Fibroblast of peridontal ligament (primary cell): Measurements from ENCODE around the gene RILP.

Source experiments
- DNase-seq: peaks from one replicate; pipeline ENCODE4 v3.0.0-alpha.2; 2010; ENCODE audit errors: extremely low read depth

Gene RILP

DNA sequence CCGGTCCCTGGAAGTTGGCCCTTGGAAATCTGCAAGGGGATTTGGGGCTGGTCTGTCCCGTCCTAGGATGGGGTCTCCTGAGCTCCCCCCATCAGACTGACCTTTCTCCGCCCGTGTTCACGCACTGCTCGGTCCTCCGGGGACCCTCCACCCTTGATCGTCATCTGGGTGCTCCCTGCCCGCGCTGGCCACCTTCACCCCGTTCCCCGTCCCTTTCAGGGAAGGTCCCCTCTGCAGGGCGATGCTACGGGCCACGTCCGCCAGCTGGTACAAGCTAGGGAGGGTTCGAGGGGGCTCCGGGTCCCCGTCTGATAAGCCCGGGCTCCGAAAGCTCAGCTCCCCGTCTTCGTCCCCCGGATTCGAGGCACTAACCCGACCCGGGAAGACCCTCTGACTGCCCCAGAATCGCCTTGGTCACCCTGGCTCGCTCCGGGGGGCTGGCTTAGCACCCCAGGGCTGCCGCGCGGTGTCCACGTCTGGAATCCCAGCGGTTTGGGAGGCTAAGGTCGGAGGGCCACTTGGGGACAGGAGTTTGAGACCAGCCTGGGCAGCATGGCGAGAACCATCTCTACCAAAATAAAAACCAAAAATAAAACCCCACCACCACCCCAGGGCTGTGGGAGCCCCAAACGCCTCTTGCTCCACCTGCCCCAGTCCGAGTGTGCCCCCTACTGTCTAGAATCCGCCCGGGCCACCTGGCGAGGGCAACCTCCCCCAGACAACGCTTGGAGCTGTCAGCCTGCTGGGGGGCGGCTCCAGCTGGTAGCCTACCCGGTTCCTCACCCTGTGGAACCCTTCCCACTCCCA, 20.0 kb downstream of the RILP start:
- peak; percentile 23 for DNase-seq

DNA sequence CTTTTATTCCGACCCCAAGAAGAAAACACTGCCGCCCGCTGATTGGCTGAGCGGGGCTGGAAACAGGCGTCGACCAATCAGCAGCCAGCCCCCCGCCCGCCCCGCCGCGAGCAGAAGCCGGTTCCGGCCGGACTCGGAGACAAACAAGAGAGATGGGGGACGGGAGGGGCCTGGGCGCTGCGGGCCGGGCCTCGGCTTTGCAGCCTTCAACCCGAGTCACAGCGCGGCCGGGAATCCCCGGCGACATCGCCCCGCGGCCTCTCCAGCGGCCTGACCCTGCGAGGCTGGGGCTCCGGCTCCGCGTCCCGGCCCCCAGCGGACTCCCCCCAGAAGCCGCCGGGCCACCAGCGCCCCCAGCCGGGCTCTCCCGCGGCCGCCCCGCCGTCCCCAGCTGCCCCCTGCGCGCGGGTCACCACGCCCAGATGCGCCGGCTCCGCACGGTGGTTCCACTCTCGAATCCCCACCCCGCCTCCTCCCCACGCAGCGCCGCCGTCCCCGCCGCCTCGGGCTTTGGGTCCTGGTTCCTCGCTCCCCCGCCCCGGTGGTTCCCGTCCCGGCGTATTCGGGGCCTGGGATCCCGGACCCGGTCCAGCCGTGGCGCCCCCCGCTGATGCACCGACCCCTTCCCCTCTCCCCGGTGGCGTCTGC, 20.7 kb downstream of the RILP start:
- peak; percentile 86 for DNase-seq

- peak; percentile 57 for DNase-seq
These were observed 21.4 kb downstream of the RILP start, which contains the start of gene SLC43A2 for GRCh38 chr17:1627982-1628855. Gene SLC43A2, minus strand, starts transcription at chr17:1628834. Its CDS starts 960 bp downstream, at chr17:1627874.

DNA sequence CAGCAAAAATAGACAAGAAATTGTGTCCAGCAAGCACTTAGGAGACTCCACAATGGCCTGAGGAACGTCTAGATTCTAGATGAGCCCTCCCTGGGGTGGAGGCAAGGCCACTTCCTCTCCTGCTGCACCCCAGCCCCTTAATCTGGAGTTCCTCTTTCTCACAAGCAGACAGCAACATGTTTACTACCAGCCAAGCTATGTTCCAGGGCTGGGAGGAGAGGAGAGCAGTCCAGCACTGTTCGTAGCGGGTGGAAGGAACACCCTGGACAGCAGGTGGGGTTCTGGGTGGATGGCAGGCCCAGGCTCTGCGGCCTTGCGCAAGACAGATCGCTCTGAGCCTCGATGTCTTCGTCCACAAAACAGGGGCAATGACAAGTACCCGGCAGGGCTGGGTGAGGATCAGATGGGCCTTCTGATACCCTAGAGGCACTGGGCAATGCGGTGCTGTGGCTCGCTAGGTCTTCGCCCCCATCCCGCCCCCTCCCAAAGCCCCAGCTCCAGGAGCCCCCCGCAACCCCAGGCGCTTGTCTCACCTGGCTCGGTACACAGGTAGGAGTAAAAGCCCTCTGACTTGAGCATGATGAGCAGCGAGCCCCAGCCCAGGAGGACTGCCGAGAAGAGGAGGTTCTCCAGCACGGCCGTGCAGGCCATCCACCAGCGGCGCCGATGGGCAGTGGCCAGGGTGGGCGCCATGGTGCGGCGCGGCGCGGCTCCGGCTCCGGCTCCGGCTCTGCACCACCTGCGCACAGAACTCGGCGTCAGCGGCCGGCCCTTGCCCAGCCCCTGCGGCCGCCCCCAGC, 22.3 kb downstream of the RILP start:
- no peak for DNase-seq

- DNase-seq, result peak; percentile 8
These were observed 23.3 kb downstream of the RILP start for GRCh38 chr17:1626333-1626732.

GRCh38 chr17:1625581-1625980, 24.1 kb downstream of the RILP start:
- DNase-seq, result no peak

- no peak for DNase-seq
These were observed 24.6 kb downstream of the RILP start for GRCh38 chr17:1625053-1625452.

DNA sequence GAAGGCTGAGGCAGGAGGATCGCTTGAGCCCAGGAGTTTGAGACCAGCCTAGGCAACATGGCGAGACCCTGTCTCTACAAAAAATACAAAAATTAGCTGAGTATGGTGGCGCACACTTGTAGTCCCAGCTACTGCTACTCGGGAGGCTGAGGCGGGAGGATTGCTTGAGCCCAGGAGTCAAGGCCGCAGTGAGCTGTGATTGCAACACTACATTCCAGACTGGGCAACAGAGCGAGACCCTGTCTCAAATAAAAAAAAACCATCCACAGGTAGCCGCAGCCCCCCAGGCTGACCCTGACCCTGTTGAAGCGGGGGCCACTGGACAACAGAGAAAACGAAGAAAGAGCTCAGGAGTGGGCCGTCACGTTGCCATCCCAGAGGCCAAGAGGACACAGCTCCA, 25.0 kb downstream of the RILP start:
- DNase-seq, result no peak

DNA sequence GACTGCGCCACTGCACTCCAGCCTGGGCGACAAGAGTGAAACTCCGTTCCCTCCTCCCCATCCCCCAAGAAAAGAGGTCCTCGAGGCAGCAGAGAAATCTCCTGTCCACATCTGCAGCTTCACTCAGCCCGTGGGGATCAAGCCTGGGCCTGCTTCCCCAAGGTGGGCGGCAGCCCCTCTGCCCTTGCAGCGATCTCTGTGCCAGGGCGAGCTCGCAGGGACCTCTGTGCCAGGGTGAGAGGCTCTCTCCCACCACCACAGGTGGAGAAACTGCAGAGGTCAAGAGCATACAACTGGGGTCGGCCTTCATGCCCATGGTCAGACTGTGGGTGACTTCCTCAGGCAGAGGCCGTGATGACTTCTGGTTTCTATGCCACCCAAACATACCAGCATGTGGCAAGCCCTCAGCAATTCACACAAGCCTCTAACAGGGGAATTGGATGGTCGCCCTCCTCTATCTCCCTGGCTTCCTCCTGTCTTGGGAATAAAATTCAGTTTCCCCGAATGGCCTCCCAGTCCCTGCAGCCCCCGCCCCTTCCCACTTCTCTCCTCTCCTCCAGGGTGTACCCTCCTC, 26.5 kb downstream of the RILP start:
- DNase-seq, result no peak

- no peak for DNase-seq
These were observed 28.3 kb downstream of the RILP start for GRCh38 chr17:1621273-1621954.

DNA sequence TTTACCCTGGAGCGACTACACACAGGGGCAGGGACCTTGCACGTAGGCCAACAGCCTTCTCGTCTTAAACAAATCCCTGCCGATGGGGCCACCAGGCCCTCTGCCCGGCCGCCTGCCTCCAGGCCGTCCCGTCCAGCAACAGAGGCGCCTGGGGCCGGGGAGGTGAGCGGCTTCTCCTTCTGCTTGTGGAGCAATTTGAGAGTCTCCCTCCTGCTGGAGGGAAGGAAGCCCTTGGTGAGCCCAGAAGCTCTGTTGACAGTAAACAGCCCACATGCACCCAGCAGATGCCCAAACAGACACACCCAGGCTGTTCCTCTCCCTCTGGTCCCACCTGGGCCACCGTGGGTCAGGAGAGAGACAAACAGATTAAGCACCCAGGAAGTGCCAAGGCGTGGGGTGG, 29.2 kb downstream of the RILP start:
- no peak for DNase-seq

DNA sequence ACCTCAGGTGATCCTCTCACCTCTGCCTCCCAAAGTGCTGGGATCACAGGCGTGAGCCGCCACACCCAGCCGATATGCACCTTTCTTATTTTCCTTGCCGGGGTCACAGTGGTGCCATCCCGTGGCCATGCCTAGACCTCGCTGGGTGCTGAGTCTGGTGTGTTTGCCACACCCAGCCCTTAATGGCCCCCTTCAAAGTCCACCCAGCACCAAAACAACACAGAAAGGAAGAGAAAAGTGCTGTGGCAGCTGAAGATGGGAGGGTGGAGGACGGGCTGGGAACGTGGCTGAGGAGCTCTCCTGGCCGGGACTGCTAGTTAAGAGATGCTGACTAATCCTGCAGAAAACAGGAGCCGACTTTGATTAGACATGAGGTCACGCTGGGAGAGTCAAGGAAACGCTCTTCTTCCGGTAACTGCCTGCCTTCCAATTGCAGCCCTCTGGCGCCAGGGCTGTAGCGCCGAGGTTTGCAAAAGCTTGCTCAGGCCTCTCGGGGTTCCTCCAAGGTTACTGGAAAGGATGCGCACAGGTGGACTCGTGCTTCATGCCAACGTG, 32.0 kb downstream of the RILP start:
- peak; percentile 79 for DNase-seq

DNA sequence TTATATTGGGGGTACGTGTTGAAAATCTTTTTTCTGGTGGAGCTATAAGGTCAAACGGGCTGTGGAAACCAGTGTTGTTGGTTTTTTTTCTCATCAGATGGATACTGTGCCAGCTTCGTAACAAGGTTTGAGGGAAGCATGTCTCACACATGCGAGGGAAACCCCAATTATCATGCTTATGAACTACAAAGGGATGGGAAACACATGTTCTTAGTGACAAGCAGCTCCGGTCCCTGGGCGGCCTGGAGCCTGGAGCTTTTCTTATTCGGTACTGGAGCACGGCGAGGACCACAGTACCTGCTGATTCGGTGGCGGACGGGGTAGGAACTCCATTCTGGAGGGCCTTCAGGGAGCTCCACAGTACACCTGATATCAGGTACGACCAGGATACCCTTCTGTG, 33.6 kb downstream of the RILP start:
- DNase-seq, result no peak

DNA sequence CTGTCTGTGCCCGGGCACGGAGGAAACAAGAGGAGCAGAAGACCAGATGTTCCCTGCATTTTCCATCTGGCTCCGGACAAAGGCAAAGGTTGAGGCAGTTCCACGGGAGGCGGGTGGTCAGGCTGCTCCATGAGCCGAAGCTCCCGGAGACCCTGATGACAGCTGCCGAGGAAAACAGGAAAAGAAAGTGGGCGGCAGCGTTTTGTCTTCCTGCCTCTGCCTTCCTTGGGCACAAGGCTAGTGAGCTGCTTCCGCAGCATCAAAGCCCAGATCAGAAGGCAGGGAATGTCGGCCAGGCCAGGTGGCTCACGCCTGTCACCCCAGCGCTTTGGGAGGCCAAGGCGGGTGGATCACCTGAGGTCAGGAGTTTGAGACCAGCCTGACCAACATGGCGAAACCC, 37.3 kb downstream of the RILP start:
- no peak for DNase-seq

GRCh38 chr17:1611715-1612114, 38.0 kb downstream of the RILP start:
- DNase-seq, result no peak

- DNase-seq, result no peak
These were observed 41.0 kb downstream of the RILP start for GRCh38 chr17:1608676-1609075.

GRCh38 chr17:1607971-1608320, 41.7 kb downstream of the RILP start:
- no peak for DNase-seq

GRCh38 chr17:1606352-1606985, 43.2 kb downstream of the RILP start:
- no peak for DNase-seq

DNA sequence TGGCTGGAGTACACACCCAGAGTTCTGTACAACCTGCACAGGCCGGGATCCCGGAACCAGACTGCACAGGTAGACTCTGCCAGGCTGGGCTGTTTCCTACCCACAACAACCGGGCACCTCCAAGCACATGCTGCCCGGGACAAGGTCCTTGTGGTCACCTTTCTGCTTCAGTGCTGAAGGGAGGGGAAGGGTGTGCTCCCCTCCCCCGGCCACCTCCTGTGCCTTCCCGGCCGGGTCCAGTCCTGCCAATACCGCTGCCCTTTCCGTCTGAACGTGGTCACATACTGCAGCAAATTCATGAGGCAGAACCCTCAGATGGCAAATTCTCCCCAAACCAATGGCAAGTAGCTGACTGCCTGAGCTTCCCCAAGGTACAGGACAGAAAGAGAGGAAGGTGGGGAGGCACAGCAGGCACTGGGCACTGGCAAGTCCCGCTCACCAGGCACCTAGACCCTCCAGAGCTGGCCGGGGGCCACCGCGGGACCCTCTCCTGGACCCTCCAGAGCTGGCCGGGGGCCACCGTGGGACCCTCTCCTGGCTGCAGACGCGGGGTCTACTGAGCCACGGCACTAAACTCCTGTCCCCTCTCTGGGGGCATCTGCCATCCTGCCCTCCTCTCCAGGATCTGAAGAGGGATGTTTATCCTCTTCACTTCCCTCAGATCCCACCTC, 43.9 kb downstream of the RILP start:
- no peak for DNase-seq
